ENCODE measurements around the gene TMEM116.

DNA sequence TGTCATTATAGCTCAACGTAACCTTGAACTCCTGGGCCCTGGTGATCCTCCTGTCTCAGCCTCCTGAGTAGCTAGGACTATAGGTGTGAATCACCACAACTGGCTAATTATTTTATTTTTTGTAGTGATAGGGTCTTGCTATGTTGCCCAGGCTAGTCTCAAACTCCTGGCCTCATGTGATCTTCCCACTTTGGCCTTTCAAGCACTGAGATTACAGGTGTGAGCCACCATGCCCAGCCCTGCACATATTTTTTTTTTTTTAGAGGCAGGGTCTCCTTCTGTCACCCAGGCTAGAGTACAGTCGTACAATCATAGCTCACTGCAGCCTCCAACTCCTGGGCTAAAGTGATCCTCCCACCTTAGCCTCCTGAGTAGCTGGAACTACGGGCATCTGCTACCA, 8.9 kb downstream of the TMEM116 start:
- no peak for TF ChIP-seq CTCF (IDR thresholded peaks at IDR 0.05)
- no peak for TF ChIP-seq POLR2A (IDR thresholded peaks at IDR 0.05)
